Vagina (tissue), 2 donors: ENCODE results near the gene TWIST2. TPM values are rescaled to one million over a fixed set of nuclear protein-coding genes. Genes with fewer than 3 reads are reported as not detected.

Experiments
- DNase-seq, 2 donors: peaks; one replicate each; pipeline ENCODE4 v3.0.0-alpha.2; 2017; ENCODE audit errors: extremely low spot score in 2 of 2
- H3K27ac ChIP-seq: fragments of 200-600 bp; sonication (generic); one replicate; pipeline ENCODE4 v1.5.1; 2019
- H3K27me3 ChIP-seq: fragments of 200-600 bp; sonication (generic); one replicate; pipeline ENCODE4 v1.5.1; 2019
- H3K36me3 ChIP-seq, 2 donors: fragments of 200-600 bp; sonication (generic); one replicate each; pipeline ENCODE4 v1.5.1; 2017 to 2019
- H3K4me1 ChIP-seq: fragments of 200-600 bp; sonication (generic); one replicate; pipeline ENCODE4 v1.5.1; 2019
- H3K4me3 ChIP-seq, 2 donors: fragments of 200-600 bp; sonication (generic); 1 replicate in 1 of 2; 2 replicates in 1 of 2; pipeline ENCODE4 v1.5.1; 2016 to 2019
- H3K9me3 ChIP-seq: fragments of 200-600 bp; sonication (generic); one replicate; pipeline ENCODE4 v1.5.1; 2019
- CTCF ChIP-seq, 3 experiments: fragments of 450-650 bp in 2 of 3; fragments of 200-600 bp in 1 of 3; sonication (generic) in 1 of 3; IDR thresholded peaks; one replicate each; pipeline ENCODE4 v1.5.1; 2017 to 2019; ENCODE audit warnings: antibody characterized with exemption in 3 of 3, mild to moderate bottlenecking in 2 of 3, moderate library complexity in 2 of 3
- POLR2A ChIP-seq, 2 donors: fragments of 450-650 bp; IDR thresholded peaks; one replicate each; pipeline ENCODE4 v1.6.1; 2017; ENCODE audit warnings: antibody characterized with exemption in 2 of 2, mild to moderate bottlenecking in 2 of 2, moderate library complexity in 2 of 2
- POLR2AphosphoS5 ChIP-seq, 2 donors: sonication (generic); formaldehyde crosslinking; IDR thresholded peaks; one replicate each; pipeline ENCODE4 v1.9.0; 2017; ENCODE audit warnings: antibody characterized with exemption in 2 of 2, mild to moderate bottlenecking in 2 of 2, low read depth in 1 of 2; ENCODE audit not compliant: insufficient read depth in 1 of 2
- intact Hi-C: fragments of 100-400 bp; cut with DNase I; formaldehyde crosslinking; loops from one replicate; pipeline ENCODE4 v1.15.1; 2023
- total RNA-seq: library from RNA; depleted of rRNA; stranded (reverse); fragments of >200 nt; gene quantifications from one replicate; pipeline ENCODE4 v1.2.3, GENCODE V29; 2016

The TWIST2 gene
- total RNA-seq, 1 donor from 2014 or later = 214 TPM

DNA sequence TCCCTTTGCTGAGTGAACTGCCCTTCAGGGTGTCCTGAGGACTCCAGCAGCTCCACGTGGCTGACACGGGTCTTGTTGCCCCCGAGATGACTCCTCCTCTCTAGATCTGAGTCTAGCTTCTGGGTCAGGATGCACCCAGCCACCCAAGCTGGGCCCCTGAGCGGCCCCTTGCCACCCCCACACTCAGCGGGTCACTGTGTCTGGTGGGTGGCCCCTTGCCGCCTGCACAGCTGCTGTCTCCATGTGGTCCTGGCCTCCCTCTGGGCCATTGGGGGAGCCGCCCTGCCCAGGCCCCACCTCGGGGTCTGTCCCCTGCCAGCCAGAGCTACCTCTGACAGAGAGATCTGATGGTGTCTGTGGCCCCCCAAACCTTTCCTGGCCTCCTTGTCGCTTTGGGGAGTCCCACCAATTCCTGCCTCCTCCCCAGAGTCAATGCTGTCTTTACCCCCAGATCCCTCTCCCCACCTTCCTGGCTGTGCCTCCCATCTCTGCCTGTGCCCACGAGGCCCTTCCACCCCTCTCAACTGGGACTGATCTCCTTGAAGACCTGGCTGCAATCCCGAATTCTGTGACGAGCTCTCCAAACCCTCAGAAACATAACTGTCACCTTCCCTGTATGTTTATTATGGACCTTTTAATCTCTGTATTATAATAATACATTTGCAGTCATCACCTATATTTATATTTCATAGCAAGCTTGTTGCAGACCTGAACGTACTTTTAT lies 46.5 kb downstream of the TWIST2 start:
- DNase-seq = no peak
- no peaks in the 10 kb centered on the region for H3K27me3 ChIP-seq
- intact Hi-C loops = no loop called here
- H3K4me1 ChIP-seq = peaks cover 91% of the 10 kb centered on the region
- peak overlapping the region in 1 of 2 donors; percentile 5 for H3K4me3 ChIP-seq
- no peaks in the 10 kb centered on the region for H3K9me3 ChIP-seq
- peak overlapping the region; percentile 87 for H3K27ac ChIP-seq
- no peaks in the 10 kb centered on the region for H3K36me3 ChIP-seq
- TF ChIP-seq POLR2AphosphoS5 (IDR thresholded peaks at IDR 0.05; ENCODE audit: insufficient read depth in 1 of 2, low read depth in 1 of 2) = no peak
- no peak for TF ChIP-seq POLR2A (IDR thresholded peaks at IDR 0.05)
- TF ChIP-seq CTCF (IDR thresholded peaks at IDR 0.05) = no peak

- intact Hi-C loops = no loop called here
- DNase-seq = no peak
These were observed 47.0 kb downstream of the TWIST2 start for GRCh38 chr2:238894950-238895298.

DNA sequence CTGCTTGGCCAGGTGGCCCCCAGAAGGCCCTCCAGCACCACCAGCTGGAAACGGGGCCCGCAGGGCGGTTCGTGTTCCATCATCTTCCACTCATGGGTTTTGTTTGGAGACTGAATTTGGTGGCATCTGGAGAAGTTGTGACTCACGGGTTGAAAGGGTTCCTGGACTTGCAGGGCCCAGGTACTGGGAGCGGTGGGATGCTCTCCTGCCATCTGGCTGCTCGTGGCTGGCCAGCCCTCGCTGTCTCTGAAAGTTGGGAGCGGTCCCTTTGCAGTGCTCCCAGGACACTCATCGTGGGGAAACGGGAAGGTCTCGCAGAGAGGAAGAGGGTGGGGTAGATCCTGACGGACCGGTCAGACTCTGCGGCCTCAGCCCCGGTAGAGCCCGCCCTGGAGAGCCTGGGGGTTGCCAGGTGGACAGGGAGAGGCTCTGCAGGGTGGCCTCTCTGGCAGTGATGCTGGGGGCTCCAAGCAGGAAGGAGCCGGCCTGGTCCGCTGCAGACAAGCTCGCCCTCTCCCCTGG lies 47.5 kb downstream of the TWIST2 start:
- intact Hi-C loops = no loop called here
- H3K27ac ChIP-seq = peak overlapping the region; percentile 87
- H3K36me3 ChIP-seq = no peaks in the 10 kb centered on the region
- no peak for TF ChIP-seq POLR2A (IDR thresholded peaks at IDR 0.05)
- no peak for TF ChIP-seq CTCF (IDR thresholded peaks at IDR 0.05)
- no peak for TF ChIP-seq POLR2AphosphoS5 (IDR thresholded peaks at IDR 0.05; ENCODE audit: insufficient read depth in 1 of 2, low read depth in 1 of 2)
- no peak for DNase-seq
- no peaks in the 10 kb centered on the region for H3K9me3 ChIP-seq
- H3K4me3 ChIP-seq = peak overlapping the region in 1 of 2 donors; percentile 30
- H3K27me3 ChIP-seq = no peaks in the 10 kb centered on the region
- peaks cover 84% of the 10 kb centered on the region for H3K4me1 ChIP-seq

More at GRCh38 chr2:238894950-238895298, 47.0 kb downstream of the TWIST2 start:
- no peak overlapping the region for H3K4me3 ChIP-seq
- H3K27ac ChIP-seq = peak overlapping the region; percentile 87
- H3K27me3 ChIP-seq = no peaks in the 10 kb centered on the region
- no peaks in the 10 kb centered on the region for H3K36me3 ChIP-seq
- no peaks in the 10 kb centered on the region for H3K9me3 ChIP-seq
- peaks cover 89% of the 10 kb centered on the region for H3K4me1 ChIP-seq
- TF ChIP-seq CTCF (IDR thresholded peaks at IDR 0.05) = no peak
- no peak for TF ChIP-seq POLR2AphosphoS5 (IDR thresholded peaks at IDR 0.05; ENCODE audit: insufficient read depth in 1 of 2, low read depth in 1 of 2)
- no peak for TF ChIP-seq POLR2A (IDR thresholded peaks at IDR 0.05)

- Histone ChIP-seq H3K4me1 (peaks cover 78% of the 10 kb centered on the region), H3K27me3 (no peaks in the 10 kb centered on the region), H3K27ac (peak overlapping the region; percentile 87), H3K9me3 (no peaks in the 10 kb centered on the region), H3K36me3 (no peaks in the 10 kb centered on the region), H3K4me3 (peak overlapping the region in 1 of 2 donors; percentile 30)
- no peak for DNase-seq
- TF ChIP-seq POLR2AphosphoS5 (IDR thresholded peaks at IDR 0.05; ENCODE audit: insufficient read depth in 1 of 2, low read depth in 1 of 2) (peak; percentile 54 to 87), POLR2A (IDR thresholded peaks at IDR 0.05) (no peak)
- intact Hi-C loops = no loop called here
These were observed 48.2 kb downstream of the TWIST2 start for GRCh38 chr2:238895891-238896600.

GRCh38 chr2:238896641-238897040 lies 48.8 kb downstream of the TWIST2 start:
- H3K27ac ChIP-seq = peak overlapping the region; percentile 87
- no peaks in the 10 kb centered on the region for H3K36me3 ChIP-seq
- DNase-seq = no peak
- no peak overlapping the region for H3K4me3 ChIP-seq
- H3K9me3 ChIP-seq = no peaks in the 10 kb centered on the region
- peaks cover 77% of the 10 kb centered on the region for H3K4me1 ChIP-seq
- no peak for TF ChIP-seq POLR2AphosphoS5 (IDR thresholded peaks at IDR 0.05; ENCODE audit: insufficient read depth in 1 of 2, low read depth in 1 of 2)
- no peak for TF ChIP-seq POLR2A (IDR thresholded peaks at IDR 0.05)
- TF ChIP-seq CTCF (IDR thresholded peaks at IDR 0.05) = no peak
- intact Hi-C loops = no loop called here
- H3K27me3 ChIP-seq = no peaks in the 10 kb centered on the region
